HUES48 (cell line): ENCODE data around the gene SUN2.

Experiments used
- H3K27ac ChIP-seq: one replicate; pipeline ENCODE4 v1.7.0; 2013; ENCODE audit warnings: low read depth, low read length, inconsistent platforms
- H3K27me3 ChIP-seq: 2 replicates; pipeline ENCODE4 v1.6.1; 2013; ENCODE audit warnings: mild to moderate bottlenecking, low read length; ENCODE audit not compliant: control insufficient read depth, insufficient read depth
- H3K36me3 ChIP-seq: 2 replicates; pipeline ENCODE4 v1.6.1; 2013; ENCODE audit warnings: low read length; ENCODE audit not compliant: control insufficient read depth, insufficient read depth
- H3K4me1 ChIP-seq: 2 replicates; pipeline ENCODE4 v1.6.1; 2013; ENCODE audit warnings: mild to moderate bottlenecking, low read length; ENCODE audit not compliant: control insufficient read depth, insufficient read depth
- H3K4me3 ChIP-seq: 2 replicates; pipeline ENCODE4 v1.5.1; 2013; ENCODE audit warnings: mild to moderate bottlenecking, low read depth, low read length
- H3K9ac ChIP-seq: 2 replicates; pipeline ENCODE4 v1.6.1; 2013; ENCODE audit warnings: mild to moderate bottlenecking, low read depth, low read length, moderate library complexity
- H3K9me3 ChIP-seq: 2 replicates; pipeline ENCODE4 v1.6.1; 2013; ENCODE audit warnings: low read length; ENCODE audit not compliant: control insufficient read depth, insufficient read depth

The SUN2 gene

GRCh38 chr22:38740116-38740723 is 15.6 kb downstream of the SUN2 start:
- Histone ChIP-seq H3K9ac (no peak overlapping the region), H3K36me3 (peaks cover 30% of the 10 kb centered on the region), H3K27ac (no peak overlapping the region), H3K9me3 (no peaks in the 10 kb centered on the region), H3K27me3 (no peaks in the 10 kb centered on the region), H3K4me3 (no peak overlapping the region), H3K4me1 (no peaks in the 10 kb centered on the region)

- Histone ChIP-seq H3K4me3 (no peak overlapping the region), H3K9me3 (no peaks in the 10 kb centered on the region), H3K27me3 (no peaks in the 10 kb centered on the region), H3K27ac (no peak overlapping the region), H3K4me1 (no peaks in the 10 kb centered on the region), H3K36me3 (peaks cover 33% of the 10 kb centered on the region), H3K9ac (no peak overlapping the region)
These were observed 16.3 kb downstream of the SUN2 start for GRCh38 chr22:38739300-38740055.

DNA sequence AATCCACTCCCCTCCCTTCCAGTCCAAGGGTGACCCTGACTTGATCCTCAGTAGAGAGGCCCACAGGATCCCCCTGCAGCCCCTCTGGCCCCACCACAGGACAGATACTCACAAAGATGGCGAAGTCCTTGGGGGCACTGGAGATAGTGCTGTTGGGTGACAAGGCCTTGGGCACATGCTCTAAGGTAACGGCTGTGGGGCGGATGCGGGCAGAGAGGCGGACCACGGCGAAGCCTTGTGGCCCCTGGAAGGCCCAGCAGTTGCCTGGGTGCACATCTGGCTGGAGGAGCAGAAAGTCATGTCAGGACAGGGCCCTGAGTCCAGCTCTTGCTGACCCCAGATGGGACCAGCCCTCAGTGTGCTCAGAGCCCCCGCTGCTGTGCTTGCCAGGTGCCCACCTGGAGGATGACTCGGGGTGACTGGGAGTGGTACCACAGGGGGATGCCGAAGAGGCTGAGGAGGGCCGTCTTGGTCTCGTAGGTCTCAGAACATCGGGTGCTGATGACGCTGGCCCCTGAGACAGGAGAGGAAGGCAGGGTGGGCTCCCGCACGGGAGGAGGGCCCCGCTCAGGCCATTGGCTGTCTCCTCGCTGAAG is 17.2 kb downstream of the SUN2 start:
- Histone ChIP-seq H3K27ac (no peak overlapping the region), H3K9ac (no peak overlapping the region), H3K27me3 (no peaks in the 10 kb centered on the region), H3K4me3 (no peak overlapping the region), H3K36me3 (peaks cover 42% of the 10 kb centered on the region), H3K9me3 (no peaks in the 10 kb centered on the region), H3K4me1 (no peaks in the 10 kb centered on the region)

DNA sequence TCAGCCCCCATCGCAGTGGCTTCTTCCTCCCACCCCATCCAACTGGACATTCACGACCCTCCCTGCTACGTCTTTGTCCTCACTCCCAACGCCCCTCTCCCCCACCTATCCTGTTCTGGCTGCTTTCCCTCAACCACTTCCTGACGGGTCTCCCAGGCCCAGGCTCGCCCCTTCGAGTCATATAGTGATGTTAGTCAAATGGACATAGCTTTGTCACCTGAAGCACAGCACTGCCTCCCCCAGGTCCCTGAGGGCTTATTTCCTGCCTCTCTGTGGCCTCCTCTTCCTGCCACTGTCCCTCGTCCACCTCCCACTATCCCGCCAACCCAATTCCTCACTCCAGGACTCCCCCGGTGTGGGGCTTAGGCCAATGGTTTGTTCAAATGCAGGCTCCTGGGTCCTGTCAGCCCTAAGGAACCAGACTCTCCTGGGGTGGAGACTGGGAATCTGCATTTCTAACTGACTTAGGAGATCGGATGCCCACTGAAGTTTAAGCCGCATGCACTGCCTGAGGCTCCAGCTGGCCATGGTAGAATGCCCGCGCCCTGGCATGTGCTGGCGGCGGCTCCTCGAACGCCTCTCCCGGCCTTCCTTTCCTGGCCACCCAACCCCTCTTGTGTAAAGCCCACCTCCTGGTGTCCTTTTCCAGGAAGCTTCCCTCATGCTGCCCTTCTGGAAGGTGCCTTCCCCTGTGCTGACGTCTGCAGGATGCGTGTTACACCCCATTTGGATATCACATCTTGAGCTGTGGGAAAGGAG is 18.3 kb downstream of the SUN2 start:
- Histone ChIP-seq H3K9ac (no peak overlapping the region), H3K27me3 (no peaks in the 10 kb centered on the region), H3K4me1 (no peaks in the 10 kb centered on the region), H3K36me3 (peaks cover 50% of the 10 kb centered on the region), H3K27ac (no peak overlapping the region), H3K9me3 (no peaks in the 10 kb centered on the region), H3K4me3 (no peak overlapping the region)

GRCh38 chr22:38736257-38736570 is 19.6 kb downstream of the SUN2 start:
- H3K4me3 ChIP-seq: no peak overlapping the region
- no peak overlapping the region for H3K27ac ChIP-seq
- no peak overlapping the region for H3K9ac ChIP-seq
- H3K9me3 ChIP-seq: no peaks in the 10 kb centered on the region
- peaks cover 59% of the 10 kb centered on the region for H3K36me3 ChIP-seq
- H3K4me1 ChIP-seq: no peaks in the 10 kb centered on the region
- H3K27me3 ChIP-seq: no peaks in the 10 kb centered on the region

GRCh38 chr22:38735465-38736256 is 20.1 kb downstream of the SUN2 start:
- no peak overlapping the region for H3K9ac ChIP-seq
- H3K27me3 ChIP-seq: no peaks in the 10 kb centered on the region
- no peak overlapping the region for H3K27ac ChIP-seq
- H3K4me1 ChIP-seq: no peaks in the 10 kb centered on the region
- no peak overlapping the region for H3K4me3 ChIP-seq
- H3K9me3 ChIP-seq: no peaks in the 10 kb centered on the region
- H3K36me3 ChIP-seq: peaks cover 61% of the 10 kb centered on the region

DNA sequence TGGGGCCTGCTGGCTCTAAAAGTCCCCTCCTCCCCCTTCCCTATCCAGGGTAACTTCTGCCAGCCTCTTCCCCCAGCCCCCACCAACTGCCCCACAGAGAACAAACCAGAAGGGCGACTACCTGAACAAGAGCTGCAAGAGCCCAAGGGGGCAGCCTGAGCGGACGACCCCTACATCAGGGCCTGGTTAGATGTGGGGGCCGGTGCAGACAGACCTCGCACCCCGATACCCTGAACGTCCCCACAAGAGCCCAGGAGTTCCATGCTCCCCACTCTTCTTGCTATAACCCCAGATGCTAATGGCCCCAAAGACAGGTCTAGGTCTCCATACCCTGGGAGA is 20.7 kb downstream of the SUN2 start:
- Histone ChIP-seq H3K36me3 (peaks cover 67% of the 10 kb centered on the region), H3K9ac (no peak overlapping the region), H3K4me1 (no peaks in the 10 kb centered on the region), H3K27ac (no peak overlapping the region), H3K4me3 (no peak overlapping the region), H3K27me3 (no peaks in the 10 kb centered on the region), H3K9me3 (no peaks in the 10 kb centered on the region)

GRCh38 chr22:38734421-38735100 is 21.2 kb downstream of the SUN2 start:
- Histone ChIP-seq H3K9me3 (no peaks in the 10 kb centered on the region), H3K4me3 (no peak overlapping the region), H3K36me3 (peaks cover 72% of the 10 kb centered on the region)

DNA sequence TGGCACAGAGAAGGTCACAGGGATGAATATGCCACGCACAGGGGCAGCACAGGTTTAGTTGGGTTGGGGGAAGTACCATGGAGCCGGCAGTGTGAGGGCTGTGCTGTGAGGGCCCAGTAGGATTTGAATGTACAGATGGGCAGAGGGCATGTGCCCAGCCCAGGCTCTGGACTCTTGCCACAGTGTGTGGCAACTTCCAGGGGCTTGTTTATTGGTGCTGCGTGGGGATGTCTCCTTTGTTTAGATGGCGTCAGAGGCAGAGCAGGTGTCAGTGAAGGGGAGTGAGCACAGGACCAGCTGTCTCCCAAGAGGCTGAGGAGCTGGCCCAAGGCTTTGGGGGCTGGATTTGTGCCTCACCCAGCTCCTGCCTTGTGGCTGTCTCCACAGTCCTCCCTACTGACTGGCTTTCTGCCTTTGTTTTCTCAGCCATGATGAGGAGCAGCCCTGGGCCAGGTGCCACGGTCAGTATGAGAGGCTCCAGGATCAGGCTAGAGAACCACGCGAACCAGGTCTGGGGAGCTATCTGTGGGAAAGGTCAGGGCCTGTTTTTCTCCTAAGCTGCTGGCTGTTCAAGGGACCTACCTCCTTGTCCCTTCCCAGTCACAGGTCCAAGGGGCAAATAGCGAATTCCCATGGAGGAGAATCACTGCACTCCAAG is 21.9 kb downstream of the SUN2 start:
- Histone ChIP-seq H3K9me3 (no peaks in the 10 kb centered on the region), H3K27ac (no peak overlapping the region), H3K27me3 (no peaks in the 10 kb centered on the region), H3K4me1 (no peaks in the 10 kb centered on the region), H3K9ac (no peak overlapping the region), H3K4me3 (no peak overlapping the region), H3K36me3 (peaks cover 73% of the 10 kb centered on the region)

More at GRCh38 chr22:38734421-38735100, 21.2 kb downstream of the SUN2 start:
- Histone ChIP-seq H3K27ac (no peak overlapping the region), H3K9ac (no peak overlapping the region), H3K4me1 (no peaks in the 10 kb centered on the region), H3K27me3 (no peaks in the 10 kb centered on the region)

DNA sequence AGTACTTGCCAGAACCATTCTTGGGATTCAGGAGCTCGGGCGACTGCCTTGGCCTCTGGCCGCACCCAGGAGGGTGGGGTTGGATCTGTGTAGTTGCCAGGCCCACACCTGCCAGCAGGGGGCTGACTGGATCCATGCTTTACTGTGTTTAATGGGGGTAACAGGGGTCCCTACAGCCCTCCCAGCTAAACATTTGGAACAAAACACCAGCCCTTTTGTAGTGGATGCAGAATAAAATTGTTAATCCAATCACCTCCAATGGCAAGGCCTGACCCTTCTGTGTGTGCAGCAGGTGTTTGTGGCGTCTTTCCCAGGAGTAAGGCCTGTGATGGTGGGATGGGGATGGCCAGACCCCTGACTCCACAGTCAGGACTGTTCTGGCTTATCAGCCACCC is 22.5 kb downstream of the SUN2 start:
- H3K36me3 ChIP-seq: peaks cover 75% of the 10 kb centered on the region

More for the DNA sequence above, 22.5 kb downstream of the SUN2 start:
- Histone ChIP-seq H3K4me3 (no peak overlapping the region), H3K4me1 (no peaks in the 10 kb centered on the region), H3K27me3 (no peaks in the 10 kb centered on the region), H3K9me3 (no peaks in the 10 kb centered on the region), H3K9ac (no peak overlapping the region), H3K27ac (no peak overlapping the region)
